SK-MEL-5 (cell line): Measurements from ENCODE around the gene NOL9. TPM values are rescaled to one million over a fixed set of nuclear protein-coding genes. Genes with fewer than 3 reads are reported as not detected.

Experiments used
- DNase-seq: peaks from one replicate; pipeline ENCODE4 v3.0.0-alpha.2; 2016; ENCODE audit warnings: low read depth, low spot score
- in situ Hi-C: cut with HindIII; loops from 2 replicates; pipeline ENCODE4 v1.10.0; 2016; ENCODE audit warnings: low sequenced_read_pairs, high pct_unique_total_duplicates, low pct_unique_long_range_greater_than_20kb
- total RNA-seq: library from RNA; depleted of rRNA; stranded (reverse); fragments of >200 nt; shearing (Covaris generic); gene quantifications from 2 replicates; pipeline ENCODE4 v1.2.3, GENCODE V29; 2014

Gene NOL9
- total RNA-seq, 1 experiment from 2014 or later, result 23.4 TPM

GRCh38 chr1:6592865-6593593, 38.7 kb upstream of the NOL9 start:
- DNase-seq, result no peak
- in situ Hi-C loops, result no loop called here

- in situ Hi-C loops, result no loop called here
- no peak for DNase-seq
Measured at GRCh38 chr1:6592441-6592840, 38.1 kb upstream of the NOL9 start.

- no peak for DNase-seq
- in situ Hi-C loops, result no loop called here
Measured at GRCh38 chr1:6591644-6592043, 37.3 kb upstream of the NOL9 start.

GRCh38 chr1:6591222-6591621, 36.9 kb upstream of the NOL9 start:
- in situ Hi-C loops, result no loop called here

GRCh38 chr1:6590046-6590445, 35.7 kb upstream of the NOL9 start:
- in situ Hi-C loops, result no loop called here
- DNase-seq, result no peak

More at GRCh38 chr1:6591222-6591621, 36.9 kb upstream of the NOL9 start:
- no peak for DNase-seq

- no peak for DNase-seq
- in situ Hi-C loops, result no loop called here
Measured at GRCh38 chr1:6588893-6589520, 34.7 kb upstream of the NOL9 start.

- in situ Hi-C loops, result no loop called here
- DNase-seq, result no peak
Measured at GRCh38 chr1:6588128-6588892, 34.0 kb upstream of the NOL9 start.

- in situ Hi-C loops, result no loop called here
- no peak for DNase-seq
Measured at GRCh38 chr1:6587261-6588005, 33.1 kb upstream of the NOL9 start.

- in situ Hi-C loops, result no loop called here
- DNase-seq, result no peak
Measured at GRCh38 chr1:6586404-6586816, 32.1 kb upstream of the NOL9 start.

- no peak for DNase-seq
- in situ Hi-C loops, result no loop called here
Measured at GRCh38 chr1:6585841-6586240, 31.5 kb upstream of the NOL9 start.

GRCh38 chr1:6585081-6585722, 30.9 kb upstream of the NOL9 start:
- no peak for DNase-seq
- in situ Hi-C loops, result no loop called here

- no peak for DNase-seq
- in situ Hi-C loops, result no loop called here
Measured at GRCh38 chr1:6584126-6585080, 30.1 kb upstream of the NOL9 start.

GRCh38 chr1:6582370-6582769, 28.1 kb upstream of the NOL9 start:
- in situ Hi-C loops, result no loop called here
- no peak for DNase-seq

- no peak for DNase-seq
- in situ Hi-C loops, result no loop called here
Measured at GRCh38 chr1:6581561-6582305, 27.4 kb upstream of the NOL9 start.

GRCh38 chr1:6580593-6581409, 26.5 kb upstream of the NOL9 start:
- no peak for DNase-seq
- in situ Hi-C loops, result no loop called here
